Ectodermal cell (in vitro differentiated cells): ENCODE results near the gene PGC.

Experiments used
- H3K27ac ChIP-seq: 2 replicates; pipeline ENCODE4 v1.7.0; 2013; ENCODE audit warnings: mild to moderate bottlenecking, low read depth, low read length; ENCODE audit not compliant: insufficient read depth, poor library complexity, severe bottlenecking
- H3K27me3 ChIP-seq: 2 replicates; pipeline ENCODE4 v1.7.0; 2013; ENCODE audit warnings: mild to moderate bottlenecking, low read length; ENCODE audit not compliant: insufficient read depth, control insufficient read depth, poor library complexity, severe bottlenecking
- H3K36me3 ChIP-seq: one replicate; pipeline ENCODE4 v1.7.0; 2013; ENCODE audit warnings: low read length; ENCODE audit not compliant: control insufficient read depth, insufficient read depth
- H3K4me1 ChIP-seq: one replicate; pipeline ENCODE4 v1.7.0; 2013; ENCODE audit warnings: low read length; ENCODE audit not compliant: control insufficient read depth, insufficient read depth
- H3K4me3 ChIP-seq: 2 replicates; pipeline ENCODE4 v1.7.0; 2013; ENCODE audit warnings: low read depth, low read length, control low read depth; ENCODE audit not compliant: insufficient read depth
- H3K9me3 ChIP-seq: 2 replicates; pipeline ENCODE4 v1.7.0; 2013; ENCODE audit warnings: mild to moderate bottlenecking, low read length, moderate library complexity; ENCODE audit not compliant: control insufficient read depth
- WGBS, 2 experiments: methylation state at CpG; one replicate each; pipeline ENCODE4 v1.1.7; 2013; ENCODE audit warnings: missing lambda C conversion rate in 2 of 2; 5-methylcytosine and 5-hydroxymethylcytosine counted together

The PGC gene

GRCh38 chr6:41713650-41714291, 33.4 kb downstream of the PGC start:
- WGBS, 2 experiments: 93 to 95% methylated on average over 14 of the region's 14 CpGs
- Histone ChIP-seq H3K27me3 (no peaks in the 10 kb centered on the region), H3K9me3 (no peaks in the 10 kb centered on the region), H3K4me1 (no peaks in the 10 kb centered on the region), H3K4me3 (no peak overlapping the region), H3K36me3 (no peaks in the 10 kb centered on the region), H3K27ac (no peak overlapping the region)

DNA sequence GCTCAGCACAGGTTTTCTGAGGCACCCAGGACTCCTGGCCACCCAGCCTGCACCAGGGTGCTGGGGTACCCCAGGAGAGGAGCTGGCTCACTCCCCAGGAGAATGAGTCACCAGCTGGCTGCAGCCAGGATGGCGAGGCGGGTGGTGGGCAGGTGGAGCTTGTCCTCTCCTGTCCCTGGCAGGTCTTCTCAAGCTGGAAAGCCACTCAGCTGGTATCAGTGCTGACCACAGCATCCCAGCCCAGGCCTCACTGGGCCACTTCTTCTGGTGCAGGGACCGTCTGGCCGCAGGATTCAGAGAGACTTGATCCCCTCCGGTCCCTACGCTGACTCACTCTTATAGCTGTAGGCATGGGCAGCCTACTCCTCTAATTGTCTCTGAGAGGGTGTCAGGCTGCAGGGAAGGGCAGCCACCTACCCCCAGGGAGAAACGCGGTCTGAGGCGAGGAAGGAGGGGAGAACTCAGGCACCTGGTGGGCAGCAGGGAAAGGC, 34.0 kb downstream of the PGC start:
- 90 to 92% methylated on average over 9 of the region's 9 CpGs for WGBS, 2 experiments
- H3K27ac ChIP-seq: no peak overlapping the region
- no peaks in the 10 kb centered on the region for H3K36me3 ChIP-seq

DNA sequence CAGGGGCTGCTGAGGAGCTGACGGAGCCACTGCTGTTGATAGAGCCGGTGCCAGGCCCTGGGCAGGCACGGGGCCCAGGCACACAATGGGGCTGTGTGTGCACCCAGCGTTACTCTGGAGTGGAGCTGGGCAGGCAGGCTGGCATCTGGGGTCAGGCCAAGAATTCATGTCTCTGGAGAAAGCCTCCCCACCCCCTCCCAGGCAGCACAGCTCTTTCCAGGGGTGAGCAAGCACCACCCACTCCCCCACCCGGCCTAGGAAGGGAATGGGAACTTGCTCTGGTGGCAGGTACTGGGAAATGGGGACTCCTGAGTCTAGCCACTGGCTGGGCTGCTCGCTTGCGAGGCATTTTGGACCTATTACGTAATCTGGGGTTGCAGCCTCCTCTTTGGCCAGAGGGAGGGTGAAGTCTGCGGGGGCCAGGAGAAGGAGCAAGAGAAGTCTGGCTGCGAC, 34.5 kb downstream of the PGC start:
- Histone ChIP-seq H3K9me3 (no peaks in the 10 kb centered on the region), H3K36me3 (no peaks in the 10 kb centered on the region), H3K4me1 (no peaks in the 10 kb centered on the region), H3K4me3 (no peak overlapping the region), H3K27ac (no peak overlapping the region), H3K27me3 (no peaks in the 10 kb centered on the region)
- WGBS, 2 experiments: 83 to 91% methylated on average over 10 of the region's 10 CpGs

More for the DNA sequence above, 34.0 kb downstream of the PGC start:
- no peaks in the 10 kb centered on the region for H3K4me1 ChIP-seq
- no peaks in the 10 kb centered on the region for H3K9me3 ChIP-seq
- H3K4me3 ChIP-seq: no peak overlapping the region
- no peaks in the 10 kb centered on the region for H3K27me3 ChIP-seq

- H3K4me3 ChIP-seq: no peak overlapping the region
- H3K4me1 ChIP-seq: no peaks in the 10 kb centered on the region
- H3K27me3 ChIP-seq: no peaks in the 10 kb centered on the region
- H3K27ac ChIP-seq: no peak overlapping the region
- no peaks in the 10 kb centered on the region for H3K36me3 ChIP-seq
- 90 to 94% methylated on average over 9 of the region's 9 CpGs for WGBS, 2 experiments
- H3K9me3 ChIP-seq: no peaks in the 10 kb centered on the region
These were observed 35.7 kb downstream of the PGC start for GRCh38 chr6:41711323-41712038.

- no peaks in the 10 kb centered on the region for H3K36me3 ChIP-seq
- H3K27ac ChIP-seq: no peak overlapping the region
- WGBS, 2 experiments: 88% methylated on average over 2 of the region's 2 CpGs
- no peak overlapping the region for H3K4me3 ChIP-seq
- H3K4me1 ChIP-seq: no peaks in the 10 kb centered on the region
- no peaks in the 10 kb centered on the region for H3K9me3 ChIP-seq
- H3K27me3 ChIP-seq: no peaks in the 10 kb centered on the region
These were observed 37.8 kb downstream of the PGC start for GRCh38 chr6:41709375-41709774.

- H3K27ac ChIP-seq: no peak overlapping the region
- no peaks in the 10 kb centered on the region for H3K27me3 ChIP-seq
- H3K9me3 ChIP-seq: no peaks in the 10 kb centered on the region
- 91% methylated on average over 3 of the region's 3 CpGs for WGBS, 2 experiments
- H3K36me3 ChIP-seq: no peaks in the 10 kb centered on the region
- no peaks in the 10 kb centered on the region for H3K4me1 ChIP-seq
- H3K4me3 ChIP-seq: no peak overlapping the region
These were observed 38.3 kb downstream of the PGC start for GRCh38 chr6:41708856-41709255.

DNA sequence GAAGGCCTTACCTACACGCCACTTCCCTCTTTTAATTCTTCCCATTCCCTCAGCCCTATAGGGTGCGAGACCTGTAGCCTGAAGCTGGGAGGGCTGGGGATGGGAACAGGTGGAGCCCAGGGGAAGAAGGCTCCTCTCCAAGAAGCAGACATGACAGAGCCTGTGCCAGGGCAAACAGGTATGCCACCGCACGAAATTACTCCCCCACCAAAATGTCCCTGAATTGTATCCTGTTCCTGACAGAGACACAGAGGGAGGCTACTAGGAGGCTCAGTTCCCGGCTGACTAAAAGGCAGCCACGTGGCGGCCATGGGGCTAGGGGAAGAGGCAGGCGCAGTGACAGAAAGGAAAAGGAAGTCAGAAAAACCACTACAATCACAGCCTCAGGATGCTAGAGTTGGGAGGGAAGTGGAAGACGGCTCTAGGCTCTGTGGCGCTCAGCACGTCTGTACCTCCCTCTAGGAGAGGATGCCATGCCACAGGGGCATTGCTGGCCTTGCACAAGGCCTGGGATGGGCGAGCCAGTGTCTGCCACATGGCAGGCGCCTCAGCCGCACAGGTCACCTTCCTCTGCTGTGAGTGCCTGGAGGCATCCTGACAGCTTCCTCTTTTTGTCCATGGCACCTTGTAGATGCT, 39.5 kb downstream of the PGC start:
- no peaks in the 10 kb centered on the region for H3K27me3 ChIP-seq
- H3K4me3 ChIP-seq: no peak overlapping the region
- H3K9me3 ChIP-seq: no peaks in the 10 kb centered on the region
- H3K36me3 ChIP-seq: no peaks in the 10 kb centered on the region
- no peak overlapping the region for H3K27ac ChIP-seq
- H3K4me1 ChIP-seq: no peaks in the 10 kb centered on the region
- 90 to 93% methylated on average over 14 of the region's 14 CpGs for WGBS, 2 experiments

DNA sequence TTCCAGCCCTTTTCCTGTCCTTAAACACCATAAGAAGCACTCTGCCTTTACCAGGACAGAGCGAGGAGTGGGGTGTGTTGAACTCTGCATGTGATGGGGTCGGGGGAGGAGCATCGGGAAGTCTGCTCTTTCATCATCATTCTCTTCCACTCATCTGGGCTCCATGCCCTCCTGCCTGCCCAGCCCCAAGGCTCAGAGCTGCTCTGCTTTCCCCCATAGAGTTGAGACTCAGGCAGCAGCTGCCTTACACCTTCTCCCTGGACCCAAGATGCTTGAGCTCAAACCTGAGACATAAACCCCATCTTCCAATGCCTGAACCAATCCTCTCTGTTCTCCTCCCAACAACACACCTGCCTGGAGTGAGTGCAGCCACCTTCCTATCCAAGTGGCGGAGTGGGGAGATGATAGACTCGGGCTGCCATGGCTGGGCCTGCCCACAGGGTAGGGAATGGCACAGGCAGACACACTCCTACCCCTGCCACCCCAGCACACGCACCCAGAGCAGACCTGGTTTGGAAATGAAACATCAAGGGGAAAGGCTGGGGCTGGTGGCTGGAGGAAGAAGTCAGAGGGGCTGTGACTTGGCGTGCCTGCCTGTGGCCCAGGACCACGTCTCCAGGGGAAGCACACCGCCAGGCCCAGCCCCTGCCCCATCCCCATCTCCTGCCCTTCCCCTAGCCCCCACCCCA, 40.2 kb downstream of the PGC start:
- no peaks in the 10 kb centered on the region for H3K4me1 ChIP-seq
- H3K36me3 ChIP-seq: no peaks in the 10 kb centered on the region
- H3K9me3 ChIP-seq: no peaks in the 10 kb centered on the region
- 92 to 94% methylated on average over 9 of the region's 9 CpGs for WGBS, 2 experiments
- no peaks in the 10 kb centered on the region for H3K27me3 ChIP-seq
- no peak overlapping the region for H3K4me3 ChIP-seq
- H3K27ac ChIP-seq: no peak overlapping the region

- no peaks in the 10 kb centered on the region for H3K36me3 ChIP-seq
- no peak overlapping the region for H3K4me3 ChIP-seq
- H3K27ac ChIP-seq: no peak overlapping the region
- 59 to 60% methylated on average over 15 of the region's 15 CpGs for WGBS, 2 experiments
- H3K4me1 ChIP-seq: no peaks in the 10 kb centered on the region
- no peaks in the 10 kb centered on the region for H3K27me3 ChIP-seq
- no peaks in the 10 kb centered on the region for H3K9me3 ChIP-seq
These were observed 41.0 kb downstream of the PGC start for GRCh38 chr6:41705996-41706835.
